ENCODE measurements around the gene EPHB3.

The EPHB3 gene

GRCh38 chr3:184568924-184569829 is 7.6 kb downstream of the EPHB3 start:
- Histone ChIP-seq H2BK15ac (ENCODE audit: low read length) (peak overlapping the region; percentile 17), H2AFZ (ENCODE audit: low read length) (peak overlapping the region; percentile 92), H2AK5ac (ENCODE audit: low read depth, low read length) (peak overlapping the region; percentile 84), H2BK5ac (ENCODE audit: low read length) (peak overlapping the region; percentile 40), H3K27ac (replicated peaks; ENCODE audit: low read length) (no peak overlapping the region), H3K4ac (ENCODE audit: low read length) (no peak overlapping the region), H3K4me3 (ENCODE audit: low read length in 2 of 2) (peak overlapping the region; percentile 53 to 74), H2BK12ac (ENCODE audit: low read length) (peak overlapping the region; percentile 76), H3K9ac (ENCODE audit: low read depth, low read length, poor library complexity) (peak overlapping the region; percentile 72), H3K14ac (ENCODE audit: low read length) (peak overlapping the region; percentile 28), H4K91ac (ENCODE audit: low read depth, low read length, poor library complexity) (no peak overlapping the region), H3K36me3 (replicated peaks in 1 of 2; ENCODE audit: control insufficient read depth in 2 of 2, insufficient read depth in 2 of 2, low read length in 2 of 2) (peaks cover 2 to 18% of the 10 kb centered on the region in 2 donors), H3K27me3 (ENCODE audit: control insufficient read depth in 3 of 3, insufficient read depth in 3 of 3, low read depth in 1 of 3, low read length in 3 of 3) (peaks cover 0 to 49% (median 0%) of the 10 kb centered on the region in 3 experiments), H3K23ac (ENCODE audit: low read depth, low read length, poor library complexity) (peak overlapping the region; percentile 82), H2BK120ac (ENCODE audit: low read depth, low read length) (peak overlapping the region; percentile 13), H4K8ac (ENCODE audit: low read depth, low read length) (no peak overlapping the region), H3K4me1 (ENCODE audit: control insufficient read depth in 2 of 2, insufficient read depth in 1 of 2, low read depth in 1 of 2, low read length in 2 of 2) (peaks cover 47 to 60% of the 10 kb centered on the region in 2 donors), H3K9me3 (replicated peaks in 1 of 2; ENCODE audit: control insufficient read depth in 2 of 2, insufficient read depth in 1 of 2, low read depth in 1 of 2, low read length in 2 of 2) (no peaks in the 10 kb centered on the region), H3K4me2 (ENCODE audit: insufficient read depth, low read length, poor library complexity, severe bottlenecking) (peak overlapping the region; percentile 96), H3K18ac (ENCODE audit: low read length) (peak overlapping the region; percentile 93), H3K79me1 (ENCODE audit: low read depth, low read length) (peaks cover 4% of the 10 kb centered on the region)
- no peak for DNase-seq (ENCODE audit: low spot score)
- WGBS, 2 donors (ENCODE audit: extremely low coverage in 2 of 2, insufficient read length in 2 of 2, insufficient replicate concordance in 1 of 2), result no CpG with 5 or more reads among the region's 68 CpGs

- H3K36me3 ChIP-seq (replicated peaks in 1 of 2; ENCODE audit: control insufficient read depth in 2 of 2, insufficient read depth in 2 of 2, low read length in 2 of 2), result peaks cover 2 to 18% of the 10 kb centered on the region in 2 donors
Observed at GRCh38 chr3:184570035-184570434, 8.4 kb downstream of the EPHB3 start.

GRCh38 chr3:184570489-184570888 is 8.9 kb downstream of the EPHB3 start:
- peaks cover 2 to 18% of the 10 kb centered on the region in 2 donors for H3K36me3 ChIP-seq (replicated peaks in 1 of 2; ENCODE audit: control insufficient read depth in 2 of 2, insufficient read depth in 2 of 2, low read length in 2 of 2)
- no CpG with 5 or more reads among the region's 6 CpGs for WGBS, 2 donors (ENCODE audit: extremely low coverage in 2 of 2, insufficient read length in 2 of 2, insufficient replicate concordance in 1 of 2)

More at GRCh38 chr3:184570035-184570434, 8.4 kb downstream of the EPHB3 start:
- Histone ChIP-seq H3K79me1 (ENCODE audit: low read depth, low read length) (peaks cover 3% of the 10 kb centered on the region), H4K8ac (ENCODE audit: low read depth, low read length) (no peak overlapping the region), H3K18ac (ENCODE audit: low read length) (peak overlapping the region; percentile 92), H2AK5ac (ENCODE audit: low read depth, low read length) (peak overlapping the region; percentile 84), H3K27ac (replicated peaks; ENCODE audit: low read length) (no peak overlapping the region), H2AFZ (ENCODE audit: low read length) (peak overlapping the region; percentile 92), H2BK120ac (ENCODE audit: low read depth, low read length) (peak overlapping the region; percentile 13), H4K91ac (ENCODE audit: low read depth, low read length, poor library complexity) (no peak overlapping the region), H3K27me3 (ENCODE audit: control insufficient read depth in 3 of 3, insufficient read depth in 3 of 3, low read depth in 1 of 3, low read length in 3 of 3) (peaks cover 0 to 40% (median 0%) of the 10 kb centered on the region in 3 experiments), H3K4me1 (ENCODE audit: control insufficient read depth in 2 of 2, insufficient read depth in 1 of 2, low read depth in 1 of 2, low read length in 2 of 2) (peaks cover 47 to 60% of the 10 kb centered on the region in 2 donors), H3K9me3 (replicated peaks in 1 of 2; ENCODE audit: control insufficient read depth in 2 of 2, insufficient read depth in 1 of 2, low read depth in 1 of 2, low read length in 2 of 2) (no peaks in the 10 kb centered on the region), H3K4me3 (ENCODE audit: low read length in 2 of 2) (peak overlapping the region in 1 of 2 donors; percentile 53), H3K14ac (ENCODE audit: low read length) (no peak overlapping the region), H3K4me2 (ENCODE audit: insufficient read depth, low read length, poor library complexity, severe bottlenecking) (no peak overlapping the region), H2BK5ac (ENCODE audit: low read length) (no peak overlapping the region), H3K23ac (ENCODE audit: low read depth, low read length, poor library complexity) (no peak overlapping the region), H2BK12ac (ENCODE audit: low read length) (peak overlapping the region; percentile 76), H2BK15ac (ENCODE audit: low read length) (no peak overlapping the region), H3K9ac (ENCODE audit: low read depth, low read length, poor library complexity) (no peak overlapping the region), H3K4ac (ENCODE audit: low read length) (no peak overlapping the region)
- no peak for DNase-seq (ENCODE audit: low spot score)
- WGBS, 2 donors (ENCODE audit: extremely low coverage in 2 of 2, insufficient read length in 2 of 2, insufficient replicate concordance in 1 of 2), result no CpG with 5 or more reads among the region's 3 CpGs

GRCh38 chr3:184571750-184572377 is 10.3 kb downstream of the EPHB3 start:
- peaks cover 0 to 28% (median 0%) of the 10 kb centered on the region in 3 experiments for H3K27me3 ChIP-seq (ENCODE audit: control insufficient read depth in 3 of 3, insufficient read depth in 3 of 3, low read depth in 1 of 3, low read length in 3 of 3)
- H2BK12ac ChIP-seq (ENCODE audit: low read length), result no peak overlapping the region
- WGBS, 2 donors (ENCODE audit: extremely low coverage in 2 of 2, insufficient read length in 2 of 2, insufficient replicate concordance in 1 of 2), result no CpG with 5 or more reads among the region's 12 CpGs
- H3K9ac ChIP-seq (ENCODE audit: low read depth, low read length, poor library complexity), result peak overlapping the region; percentile 4
- no peak overlapping the region for H3K4me2 ChIP-seq (ENCODE audit: insufficient read depth, low read length, poor library complexity, severe bottlenecking)
- no peak overlapping the region for H2BK15ac ChIP-seq (ENCODE audit: low read length)
- no peak for DNase-seq (ENCODE audit: low spot score)
- no peaks in the 10 kb centered on the region for H3K79me1 ChIP-seq (ENCODE audit: low read depth, low read length)
- H4K91ac ChIP-seq (ENCODE audit: low read depth, low read length, poor library complexity), result no peak overlapping the region
- peaks cover 45 to 57% of the 10 kb centered on the region in 2 donors for H3K4me1 ChIP-seq (ENCODE audit: control insufficient read depth in 2 of 2, insufficient read depth in 1 of 2, low read depth in 1 of 2, low read length in 2 of 2)
- no peak overlapping the region for H3K27ac ChIP-seq (replicated peaks; ENCODE audit: low read length)
- H3K18ac ChIP-seq (ENCODE audit: low read length), result peak overlapping the region; percentile 76
- peaks cover 10 to 31% of the 10 kb centered on the region in 2 donors for H3K36me3 ChIP-seq (replicated peaks in 1 of 2; ENCODE audit: control insufficient read depth in 2 of 2, insufficient read depth in 2 of 2, low read length in 2 of 2)
- no peak overlapping the region for H3K23ac ChIP-seq (ENCODE audit: low read depth, low read length, poor library complexity)
- H2BK120ac ChIP-seq (ENCODE audit: low read depth, low read length), result no peak overlapping the region
- no peak overlapping the region for H3K14ac ChIP-seq (ENCODE audit: low read length)
- no peak overlapping the region for H4K8ac ChIP-seq (ENCODE audit: low read depth, low read length)
- H3K4me3 ChIP-seq (ENCODE audit: low read length in 2 of 2), result no peak overlapping the region
- no peaks in the 10 kb centered on the region for H3K9me3 ChIP-seq (replicated peaks in 1 of 2; ENCODE audit: control insufficient read depth in 2 of 2, insufficient read depth in 1 of 2, low read depth in 1 of 2, low read length in 2 of 2)
- no peak overlapping the region for H2BK5ac ChIP-seq (ENCODE audit: low read length)
- peak overlapping the region; percentile 78 for H2AK5ac ChIP-seq (ENCODE audit: low read depth, low read length)
- H3K4ac ChIP-seq (ENCODE audit: low read length), result no peak overlapping the region
- H2AFZ ChIP-seq (ENCODE audit: low read length), result no peak overlapping the region

More at GRCh38 chr3:184570489-184570888, 8.9 kb downstream of the EPHB3 start:
- H4K8ac ChIP-seq (ENCODE audit: low read depth, low read length), result no peak overlapping the region
- H3K23ac ChIP-seq (ENCODE audit: low read depth, low read length, poor library complexity), result no peak overlapping the region
- H3K4me2 ChIP-seq (ENCODE audit: insufficient read depth, low read length, poor library complexity, severe bottlenecking), result peak overlapping the region; percentile 20
- peaks cover 0 to 36% (median 0%) of the 10 kb centered on the region in 3 experiments for H3K27me3 ChIP-seq (ENCODE audit: control insufficient read depth in 3 of 3, insufficient read depth in 3 of 3, low read depth in 1 of 3, low read length in 3 of 3)
- no peak overlapping the region for H2BK15ac ChIP-seq (ENCODE audit: low read length)
- no peak overlapping the region for H2AK5ac ChIP-seq (ENCODE audit: low read depth, low read length)
- no peak overlapping the region for H3K4ac ChIP-seq (ENCODE audit: low read length)
- no peak overlapping the region for H2BK5ac ChIP-seq (ENCODE audit: low read length)
- no peak overlapping the region for H4K91ac ChIP-seq (ENCODE audit: low read depth, low read length, poor library complexity)
- peaks cover 3% of the 10 kb centered on the region for H3K79me1 ChIP-seq (ENCODE audit: low read depth, low read length)
- DNase-seq (ENCODE audit: low spot score), result peak; percentile 90
- H3K4me3 ChIP-seq (ENCODE audit: low read length in 2 of 2), result no peak overlapping the region
- no peak overlapping the region for H3K18ac ChIP-seq (ENCODE audit: low read length)
- H3K27ac ChIP-seq (replicated peaks; ENCODE audit: low read length), result no peak overlapping the region
- no peaks in the 10 kb centered on the region for H3K9me3 ChIP-seq (replicated peaks in 1 of 2; ENCODE audit: control insufficient read depth in 2 of 2, insufficient read depth in 1 of 2, low read depth in 1 of 2, low read length in 2 of 2)
- H2BK12ac ChIP-seq (ENCODE audit: low read length), result no peak overlapping the region
- H3K9ac ChIP-seq (ENCODE audit: low read depth, low read length, poor library complexity), result no peak overlapping the region
- H3K14ac ChIP-seq (ENCODE audit: low read length), result no peak overlapping the region
- H2BK120ac ChIP-seq (ENCODE audit: low read depth, low read length), result no peak overlapping the region
- H3K4me1 ChIP-seq (ENCODE audit: control insufficient read depth in 2 of 2, insufficient read depth in 1 of 2, low read depth in 1 of 2, low read length in 2 of 2), result peaks cover 46 to 60% of the 10 kb centered on the region in 2 donors
- H2AFZ ChIP-seq (ENCODE audit: low read length), result no peak overlapping the region
